ENCODE data around the gene NSUN3. TPM values are rescaled to one million over a fixed set of nuclear protein-coding genes. Genes with fewer than 3 reads are reported as not detected.

The NSUN3 gene
- total RNA-seq, 2 experiments from 2014 or later, result 11.9 to 15.5 TPM

DNA sequence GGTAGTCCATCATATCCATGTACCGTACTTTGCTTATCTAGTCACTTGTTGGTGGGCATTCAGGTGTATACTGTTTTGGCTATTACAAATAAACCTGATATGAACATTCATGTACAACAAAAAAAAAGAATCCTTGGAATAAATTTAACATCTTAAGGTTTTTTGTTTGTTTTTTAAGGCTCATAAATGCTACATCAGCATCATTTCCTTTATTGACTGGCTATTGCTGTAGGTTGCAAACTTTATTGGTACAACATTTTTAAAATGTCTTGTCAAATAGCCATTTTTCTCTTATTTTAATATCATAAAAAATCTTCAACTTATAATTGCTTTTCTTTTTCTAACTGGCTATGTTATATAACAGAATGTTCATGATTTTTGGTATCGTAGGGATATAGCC is 16.3 kb upstream of the NSUN3 start:
- Mint-ChIP-seq H3K27me3 (no peaks in the 10 kb centered on the region), H3K27ac (no peak overlapping the region)
- CTCF ChIA-PET, result no interaction called here

DNA sequence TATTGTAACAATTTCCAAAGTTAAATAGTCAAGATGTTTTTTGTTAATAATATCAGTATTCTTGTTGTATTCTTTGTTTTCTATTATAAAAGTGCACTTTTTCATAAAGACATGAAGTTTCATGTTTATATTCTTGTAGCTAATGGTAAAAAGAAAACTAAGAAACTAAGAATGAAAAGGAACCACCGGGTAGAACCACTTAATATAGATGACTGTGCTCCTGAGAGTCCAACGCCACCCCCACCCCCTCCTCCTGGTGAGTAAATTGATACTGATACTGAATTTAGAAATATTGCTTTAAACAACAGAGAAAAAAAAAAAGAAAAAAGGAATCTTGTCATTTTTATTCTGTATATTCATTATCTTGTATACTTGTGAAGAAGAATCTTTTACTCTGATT is 13.6 kb upstream of the NSUN3 start:
- no peak for TF ChIP-seq CTCF (IDR thresholded peaks at IDR 0.05)
- no peak overlapping the region for H3K27ac Mint-ChIP-seq
- H3K27me3 Mint-ChIP-seq, result no peaks in the 10 kb centered on the region
- ChIA-PET POLR2A (interaction anchor here (0.9 kb wide), 1 partner anchor 12 kb away, joined by 3 read pairs; no protein-coding TSS in a partner anchor), CTCF (interaction anchor here (0.9 to 2.1 kb wide), 2 partner anchors 12 to 29 kb away, joined by 4 to 5 read pairs; no protein-coding TSS in a partner anchor)
- H3K4me3 Mint-ChIP-seq, result no peak overlapping the region
- peaks cover 7% of the 10 kb centered on the region for H3K36me3 Mint-ChIP-seq (ENCODE audit: low read depth)
- ATAC-seq (no peak), DNase-seq (peak; percentile 13)
- H3K9me3 Mint-ChIP-seq, result no peaks in the 10 kb centered on the region
- intact Hi-C loops (cut with micrococcal nuclease), result no loop called here
- H3K4me1 Mint-ChIP-seq (ENCODE audit: low read depth), result no peaks in the 10 kb centered on the region

More for the DNA sequence above, 16.3 kb upstream of the NSUN3 start:
- DNase-seq (no peak), ATAC-seq (no peak)
- TF ChIP-seq CTCF (IDR thresholded peaks at IDR 0.05), result no peak
- Mint-ChIP-seq H3K4me3 (no peak overlapping the region), H3K4me1 (ENCODE audit: low read depth) (peaks cover 2% of the 10 kb centered on the region), H3K9me3 (peaks cover 3% of the 10 kb centered on the region), H3K36me3 (ENCODE audit: low read depth) (peaks cover 18% of the 10 kb centered on the region)
- POLR2A ChIA-PET, result no interaction called here
- intact Hi-C loops (cut with micrococcal nuclease), result no loop called here

DNA sequence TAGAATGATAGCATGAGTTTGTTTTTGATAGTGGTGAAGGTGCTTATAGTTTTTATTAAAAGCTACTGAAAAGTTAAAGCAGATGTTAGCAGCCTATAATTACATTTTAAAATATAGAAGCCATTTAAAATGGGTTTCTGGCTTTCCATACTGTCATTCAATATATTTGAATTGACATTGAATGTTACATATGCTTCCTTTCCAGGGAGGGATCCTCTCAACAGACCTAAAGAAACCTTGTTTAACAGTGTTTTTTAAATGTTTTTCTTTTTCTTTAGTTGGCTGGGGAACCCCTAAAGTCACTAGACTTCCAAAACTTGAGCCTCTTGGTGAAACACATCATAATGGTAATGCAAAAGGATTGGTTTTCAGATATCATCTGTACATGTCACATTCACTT is 12.3 kb upstream of the NSUN3 start:
- Mint-ChIP-seq H3K9me3 (no peaks in the 10 kb centered on the region), H3K4me1 (ENCODE audit: low read depth) (no peaks in the 10 kb centered on the region), H3K27ac (no peak overlapping the region), H3K4me3 (no peak overlapping the region), H3K27me3 (no peaks in the 10 kb centered on the region), H3K36me3 (ENCODE audit: low read depth) (peaks cover 1% of the 10 kb centered on the region)
- no peak for TF ChIP-seq CTCF (IDR thresholded peaks at IDR 0.05)
- DNase-seq (no peak), ATAC-seq (no peak)
- POLR2A ChIA-PET, result interaction anchor here (0.8 kb wide), 1 partner anchor 12 kb away, joined by 4 read pairs; the partner anchor contains the start of genes DHFR2 and NSUN3
- CTCF ChIA-PET, result interaction anchor here (0.8 to 2.1 kb wide), 3 partner anchors 14 to 41 kb away, joined by 3 to 5 read pairs (median 3); no protein-coding TSS in a partner anchor
- intact Hi-C loops (cut with micrococcal nuclease), result no loop called here

DNA sequence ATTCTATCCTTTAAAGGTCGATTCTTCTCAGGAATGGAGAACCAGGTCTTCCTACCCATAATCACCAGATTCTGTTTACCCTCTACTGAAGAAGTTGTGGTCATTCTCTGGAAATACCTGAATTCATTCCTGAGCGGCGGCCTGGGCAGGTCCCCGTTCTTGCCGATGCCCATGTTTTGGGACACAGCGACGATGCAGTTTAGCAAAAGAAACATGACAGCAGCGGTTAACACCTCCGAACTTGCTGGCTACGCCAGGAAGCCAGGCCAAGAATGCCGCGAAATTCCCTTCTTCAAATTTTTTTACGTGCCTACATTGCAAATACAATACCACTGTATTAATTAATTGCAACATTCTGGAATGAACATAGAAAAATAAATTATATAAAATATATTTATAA is 1.6 kb upstream of the NSUN3 start:
- TF ChIP-seq CTCF (IDR thresholded peaks at IDR 0.05), result no peak
- ATAC-seq (no peak), DNase-seq (no peak)
- ChIA-PET CTCF (interaction anchor here (1.3 kb wide), 1 partner anchor 47 kb away, joined by 4 read pairs; no protein-coding TSS in a partner anchor), POLR2A (interaction anchor here (1.0 kb wide), 1 partner anchor 12 kb away, joined by 3 read pairs; no protein-coding TSS in a partner anchor)
- Mint-ChIP-seq H3K4me3 (peak overlapping the region; percentile 12), H3K36me3 (ENCODE audit: low read depth) (peaks cover 19% of the 10 kb centered on the region), H3K27ac (no peak overlapping the region), H3K4me1 (ENCODE audit: low read depth) (peaks cover 38% of the 10 kb centered on the region), H3K9me3 (no peaks in the 10 kb centered on the region), H3K27me3 (no peaks in the 10 kb centered on the region)
- intact Hi-C loops (cut with micrococcal nuclease), result no loop called here

DNA sequence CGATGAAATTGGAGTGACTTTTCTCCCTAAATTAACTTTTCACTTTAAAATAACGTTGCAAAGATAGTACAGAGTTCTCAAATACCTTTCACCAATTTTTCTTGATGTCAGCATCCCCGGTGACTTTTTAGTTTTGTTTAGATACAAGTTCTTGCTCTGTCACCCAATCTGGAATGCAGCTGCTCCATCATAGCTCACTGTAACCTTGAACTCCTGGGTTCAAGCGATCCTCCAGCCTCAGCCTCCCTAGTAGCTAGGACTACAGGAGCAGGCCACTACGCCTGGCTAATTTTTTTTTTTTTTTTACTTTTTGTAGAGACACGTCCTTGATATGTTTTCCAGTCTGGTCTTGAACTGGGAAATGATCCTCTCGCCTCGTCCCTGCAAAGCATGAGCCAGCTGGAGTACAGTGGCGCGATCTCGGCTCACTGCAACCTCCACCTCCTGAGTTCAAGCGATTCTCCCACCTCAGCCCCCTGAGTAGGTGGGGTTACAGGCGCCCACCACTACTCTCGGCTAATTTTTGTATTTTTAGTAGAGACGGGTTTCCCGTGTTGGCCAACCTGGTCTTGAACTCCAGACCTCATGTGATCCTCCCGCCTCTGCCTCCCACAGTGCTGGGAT is 747 bp downstream of the NSUN3 start:
- Mint-ChIP-seq H3K4me3 (peak overlapping the region; percentile 96), H3K36me3 (ENCODE audit: low read depth) (peaks cover 36% of the 10 kb centered on the region), H3K27me3 (no peaks in the 10 kb centered on the region), H3K27ac (peak overlapping the region; percentile 99), H3K9me3 (peaks cover 2% of the 10 kb centered on the region), H3K4me1 (ENCODE audit: low read depth) (peaks cover 50% of the 10 kb centered on the region)
- CTCF ChIA-PET, result interaction anchor here (0.9 to 11.1 kb wide), 6 partner anchors 26 to 62 kb away, joined by 3 to 99 read pairs (median 4); partner anchors contain the start of gene STX19
- no peak for ATAC-seq
- intact Hi-C loops (cut with micrococcal nuclease), result loop anchor here (2.0 kb wide), 1 partner anchor 53 kb away; no protein-coding TSS in a partner anchor
- DNase-seq, result peak; percentile 12
- no peak for TF ChIP-seq CTCF (IDR thresholded peaks at IDR 0.05)
- POLR2A ChIA-PET, result interaction anchor here (1.0 to 1.8 kb wide), 5 partner anchors 8 to 69 kb away, joined by 4 to 7 read pairs (median 5); no protein-coding TSS in a partner anchor

Measured in activated CD8-positive, alpha-beta T cell treated with anti-CD3 and anti-CD28 coated beads for 36 hours (primary cell).